NCI-H524 (cell line): ENCODE measurements around the gene CCNI2.

ENCODE experiments used
- DNase-seq, 2 experiments: peaks; one replicate each; lab custom pipeline; 2025; lab: John Stamatoyannopoulos, UW

The CCNI2 gene

GRCh38 chr5:132749506-132749905, 2.3 kb downstream of the CCNI2 start:
- peak; percentile 65 to 86 for DNase-seq

- DNase-seq = no peak
Observed at GRCh38 chr5:132750471-132751230, 3.4 kb downstream of the CCNI2 start.

- DNase-seq = no peak
Observed at GRCh38 chr5:132751444-132751843, 4.2 kb downstream of the CCNI2 start.

- no peak for DNase-seq
Observed at GRCh38 chr5:132751971-132752580, 4.8 kb downstream of the CCNI2 start.

- DNase-seq = no peak
Observed at GRCh38 chr5:132752581-132753125, 5.4 kb downstream of the CCNI2 start.

GRCh38 chr5:132753135-132753987, 6.1 kb downstream of the CCNI2 start:
- DNase-seq = peak in 1 of 2 experiments; percentile 61

- DNase-seq = no peak
Observed at GRCh38 chr5:132754111-132754510, 6.9 kb downstream of the CCNI2 start.

GRCh38 chr5:132754947-132755346, 7.7 kb downstream of the CCNI2 start:
- peak in 1 of 2 experiments; percentile 34 for DNase-seq

GRCh38 chr5:132756542-132756941, 9.3 kb downstream of the CCNI2 start:
- no peak for DNase-seq

GRCh38 chr5:132758451-132758850, 11.2 kb downstream of the CCNI2 start:
- DNase-seq = no peak

GRCh38 chr5:132759114-132760048, 12.2 kb downstream of the CCNI2 start:
- no peak for DNase-seq

- no peak for DNase-seq
Observed at GRCh38 chr5:132760049-132760420, 12.8 kb downstream of the CCNI2 start.

GRCh38 chr5:132760601-132761317, 13.5 kb downstream of the CCNI2 start:
- no peak for DNase-seq

GRCh38 chr5:132761321-132762240, 14.4 kb downstream of the CCNI2 start:
- DNase-seq = no peak

- no peak for DNase-seq
Observed at GRCh38 chr5:132762246-132763000, 15.2 kb downstream of the CCNI2 start.

- no peak for DNase-seq
Observed at GRCh38 chr5:132763181-132764036, 16.2 kb downstream of the CCNI2 start.

- DNase-seq = no peak
Observed at GRCh38 chr5:132764051-132764450, 16.8 kb downstream of the CCNI2 start.
